GM18499 (cell line): Measurements from ENCODE around the gene MAN2A2.

ENCODE experiments used
- ATAC-seq: cut with Tn5 transposase; IDR thresholded peaks from one replicate; pipeline ENCODE4 v1.9.1; 2021; ENCODE audit warnings: moderate number of reproducible peaks; ENCODE audit not compliant: insufficient read depth, unreplicated experiment

Gene MAN2A2

DNA sequence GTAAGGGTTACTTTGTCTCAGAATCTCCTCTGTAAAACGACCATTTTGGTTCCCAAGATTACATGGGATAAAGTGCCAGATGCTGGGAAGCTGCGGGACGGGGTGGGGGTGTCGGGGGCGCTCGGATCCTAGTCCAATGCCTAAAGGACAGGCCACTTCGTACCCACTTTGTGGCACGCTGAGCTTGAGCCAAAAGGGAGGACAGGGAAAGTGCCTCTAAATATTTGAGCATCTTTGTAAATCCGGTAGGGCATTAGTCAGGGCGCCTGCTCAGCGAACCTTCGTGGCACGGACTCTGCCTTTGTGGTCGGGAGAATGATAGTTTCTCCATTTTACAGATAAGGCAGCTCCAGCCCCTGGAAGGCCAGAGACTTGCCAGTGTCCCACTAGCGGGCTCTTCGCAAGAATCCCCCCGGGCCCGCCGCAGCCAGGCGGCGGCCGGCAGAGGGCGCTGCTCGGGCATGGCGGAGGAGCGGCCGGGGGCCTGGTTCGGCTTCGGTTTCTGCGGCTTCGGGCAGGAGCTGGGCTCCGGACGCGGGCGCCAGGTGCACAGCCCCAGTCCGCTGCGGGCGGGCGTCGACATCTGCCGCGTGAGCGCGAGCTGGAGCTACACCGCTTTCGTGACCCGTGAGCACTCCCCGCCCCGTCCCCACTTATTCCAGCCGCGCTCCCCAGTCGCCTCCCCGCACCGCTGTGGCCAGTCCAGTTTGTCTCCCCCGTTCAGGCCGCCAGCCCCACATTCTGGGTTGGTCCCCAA is 53.4 kb downstream of the MAN2A2 start:
- ATAC-seq, result no peak

- no peak for ATAC-seq
Observed at GRCh38 chr15:90957031-90957790, 54.1 kb downstream of the MAN2A2 start.

GRCh38 chr15:90957791-90958190 is 54.7 kb downstream of the MAN2A2 start:
- no peak for ATAC-seq

- no peak for ATAC-seq
Observed at GRCh38 chr15:90959028-90959595, 56.0 kb downstream of the MAN2A2 start.

- no peak for ATAC-seq
Observed at GRCh38 chr15:90959894-90960293, 56.8 kb downstream of the MAN2A2 start.

DNA sequence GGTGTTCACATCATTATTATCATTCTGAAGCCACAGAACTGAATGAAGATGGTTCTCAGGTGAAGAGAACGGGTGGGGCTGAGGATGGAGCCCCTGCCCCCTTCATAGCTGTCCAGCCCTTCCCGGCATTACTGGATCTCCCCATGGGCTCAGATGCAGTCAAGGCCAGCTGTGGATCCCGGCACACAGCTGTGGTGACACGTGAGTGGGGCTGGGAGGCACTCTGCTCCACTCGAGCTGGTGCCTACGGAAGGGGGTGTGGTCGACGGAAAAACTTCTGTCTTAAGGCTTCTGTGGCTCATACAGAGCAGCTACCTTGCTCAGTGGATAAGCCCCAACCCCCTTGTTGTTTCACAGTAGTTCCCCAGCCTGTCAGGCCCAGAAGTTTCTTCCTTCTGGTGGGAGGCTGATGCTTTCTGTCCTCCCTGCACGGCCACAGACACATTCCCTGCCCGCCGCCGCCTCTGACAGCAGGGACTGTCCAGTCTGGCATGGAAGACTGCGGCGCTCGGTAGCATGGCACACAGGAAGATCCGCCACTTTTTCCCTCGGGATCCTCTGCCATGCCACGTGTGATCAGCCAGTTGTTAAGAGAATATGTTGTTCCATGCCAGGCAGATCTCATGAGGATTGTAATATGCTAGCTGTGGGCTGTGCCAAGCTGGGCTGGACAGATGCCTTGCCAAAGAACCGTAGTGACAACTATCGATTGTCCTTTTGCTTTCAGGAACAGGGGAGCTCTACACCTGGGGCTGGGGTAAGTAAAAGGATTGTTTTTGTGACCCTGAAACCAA is 57.4 kb downstream of the MAN2A2 start:
- ATAC-seq, result no peak

- ATAC-seq, result no peak
Observed at GRCh38 chr15:90962021-90962420, 58.9 kb downstream of the MAN2A2 start.

GRCh38 chr15:90966262-90966661 is 63.2 kb downstream of the MAN2A2 start:
- ATAC-seq, result no peak

- ATAC-seq, result no peak
Observed at GRCh38 chr15:90967206-90967605, 64.1 kb downstream of the MAN2A2 start.

GRCh38 chr15:90968434-90968833 is 65.3 kb downstream of the MAN2A2 start:
- no peak for ATAC-seq

GRCh38 chr15:90970274-90970673 is 67.2 kb downstream of the MAN2A2 start:
- ATAC-seq, result no peak

DNA sequence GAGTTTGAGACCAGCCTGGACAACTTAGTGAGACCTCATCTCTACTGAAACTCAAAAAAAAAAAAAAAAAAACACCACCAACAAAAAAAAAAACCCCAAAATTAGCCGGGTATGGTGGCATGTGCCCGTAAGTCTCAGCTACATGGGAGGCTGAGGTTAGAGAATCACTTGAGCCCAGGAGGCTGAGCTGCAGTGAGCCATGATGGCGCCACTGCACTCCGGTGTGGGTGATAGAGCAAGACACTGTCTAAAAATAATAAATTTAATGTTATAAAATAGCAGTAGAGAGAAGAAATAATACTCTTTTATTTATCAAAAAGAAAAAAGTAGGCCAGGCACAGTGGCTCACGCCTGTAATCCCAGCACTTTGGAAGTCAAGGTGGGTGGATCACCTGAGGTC is 69.0 kb downstream of the MAN2A2 start:
- no peak for ATAC-seq
